ENCODE measurements around the gene RNF112.
A peak's percentile ranks its signal among the peaks of the same experiment; 100 is the strongest.

RNF112 gene

GRCh38 chr17:19388791-19389785 lies 21.9 kb upstream of the RNF112 start:
- no peak for DNase-seq (ENCODE audit: low spot score)

GRCh38 chr17:19390951-19391350 lies 20.1 kb upstream of the RNF112 start:
- DNase-seq (ENCODE audit: low spot score) = no peak

GRCh38 chr17:19391432-19391831 lies 19.6 kb upstream of the RNF112 start:
- DNase-seq (ENCODE audit: low spot score) = no peak

GRCh38 chr17:19392303-19392702 lies 18.7 kb upstream of the RNF112 start:
- no peak for DNase-seq (ENCODE audit: low spot score)

GRCh38 chr17:19397556-19398041 lies 13.4 kb upstream of the RNF112 start:
- DNase-seq (ENCODE audit: low spot score) = no peak

GRCh38 chr17:19398301-19399181 lies 12.5 kb upstream of the RNF112 start:
- DNase-seq (ENCODE audit: low spot score) = no peak

- DNase-seq (ENCODE audit: low spot score) = no peak
These were observed 11.1 kb upstream of the RNF112 start for GRCh38 chr17:19399750-19400450.

GRCh38 chr17:19401321-19402010 lies 9.6 kb upstream of the RNF112 start:
- no peak for DNase-seq (ENCODE audit: low spot score)

- DNase-seq (ENCODE audit: low spot score) = no peak
These were observed 8.9 kb upstream of the RNF112 start for GRCh38 chr17:19402171-19402570.

GRCh38 chr17:19403021-19403420 lies 8.0 kb upstream of the RNF112 start:
- DNase-seq (ENCODE audit: low spot score) = no peak

GRCh38 chr17:19404264-19404663 lies 6.8 kb upstream of the RNF112 start:
- DNase-seq (ENCODE audit: low spot score) = no peak

GRCh38 chr17:19405114-19405513 lies 5.9 kb upstream of the RNF112 start:
- no peak for DNase-seq (ENCODE audit: low spot score)

- DNase-seq (ENCODE audit: low spot score) = no peak
These were observed 3.3 kb upstream of the RNF112 start for GRCh38 chr17:19407601-19408345.

- DNase-seq (ENCODE audit: low spot score) = no peak
These were observed 2.7 kb upstream of the RNF112 start for GRCh38 chr17:19408346-19408710.

GRCh38 chr17:19409066-19409465 lies 2.0 kb upstream of the RNF112 start:
- DNase-seq (ENCODE audit: low spot score) = no peak

- peak; percentile 43 for DNase-seq (ENCODE audit: low spot score)
These were observed 1.5 kb upstream of the RNF112 start for GRCh38 chr17:19409509-19409908.

- DNase-seq (ENCODE audit: low spot score) = no peak
These were observed 941 bp upstream of the RNF112 start for GRCh38 chr17:19410091-19410490.

- peak; percentile 50 for DNase-seq (ENCODE audit: low spot score)
These were observed 599 bp downstream of the RNF112 start for GRCh38 chr17:19411631-19412030.

GRCh38 chr17:19412510-19412909 lies 1.5 kb downstream of the RNF112 start:
- DNase-seq (ENCODE audit: low spot score) = no peak

GRCh38 chr17:19412984-19413383 lies 2.0 kb downstream of the RNF112 start:
- no peak for DNase-seq (ENCODE audit: low spot score)

- no peak for DNase-seq (ENCODE audit: low spot score)
These were observed 2.7 kb downstream of the RNF112 start for GRCh38 chr17:19413761-19414160.

All from Ammon's horn (tissue), 1 donor.